BE2C (cell line): ENCODE measurements around the gene SLC4A2.
A peak's percentile ranks its signal among the peaks of the same experiment; 100 is the strongest.

Experiments
- DNase-seq: peaks from one replicate; pipeline ENCODE4 v3.0.0-alpha.2; 2020
- H3K27me3 ChIP-seq: fragments of 250-450 bp; sonication (Bioruptor Pico); 2 replicates; pipeline ENCODE4 v1.5.1; 2020; ENCODE audit warnings: mild to moderate bottlenecking
- H3K36me3 ChIP-seq: fragments of 250-450 bp; sonication (Bioruptor Pico); 2 replicates; pipeline ENCODE4 v1.5.1; 2020; ENCODE audit warnings: mild to moderate bottlenecking
- H3K4me1 ChIP-seq: fragments of 250-450 bp; sonication (Bioruptor Pico); 2 replicates; pipeline ENCODE4 v1.5.1; 2020
- H3K4me3 ChIP-seq: 2 replicates; pipeline ENCODE4 v1.5.1; 2011; ENCODE audit warnings: low read depth, low read length
- H3K9me3 ChIP-seq: fragments of 250-450 bp; sonication (Bioruptor Pico); 2 replicates; pipeline ENCODE4 v1.5.1; 2020
- CTCF ChIP-seq: IDR thresholded peaks from 2 replicates; pipeline ENCODE4 v1.5.1; 2012; ENCODE audit warnings: mild to moderate bottlenecking, low read depth, low read length

SLC4A2 gene

DNA sequence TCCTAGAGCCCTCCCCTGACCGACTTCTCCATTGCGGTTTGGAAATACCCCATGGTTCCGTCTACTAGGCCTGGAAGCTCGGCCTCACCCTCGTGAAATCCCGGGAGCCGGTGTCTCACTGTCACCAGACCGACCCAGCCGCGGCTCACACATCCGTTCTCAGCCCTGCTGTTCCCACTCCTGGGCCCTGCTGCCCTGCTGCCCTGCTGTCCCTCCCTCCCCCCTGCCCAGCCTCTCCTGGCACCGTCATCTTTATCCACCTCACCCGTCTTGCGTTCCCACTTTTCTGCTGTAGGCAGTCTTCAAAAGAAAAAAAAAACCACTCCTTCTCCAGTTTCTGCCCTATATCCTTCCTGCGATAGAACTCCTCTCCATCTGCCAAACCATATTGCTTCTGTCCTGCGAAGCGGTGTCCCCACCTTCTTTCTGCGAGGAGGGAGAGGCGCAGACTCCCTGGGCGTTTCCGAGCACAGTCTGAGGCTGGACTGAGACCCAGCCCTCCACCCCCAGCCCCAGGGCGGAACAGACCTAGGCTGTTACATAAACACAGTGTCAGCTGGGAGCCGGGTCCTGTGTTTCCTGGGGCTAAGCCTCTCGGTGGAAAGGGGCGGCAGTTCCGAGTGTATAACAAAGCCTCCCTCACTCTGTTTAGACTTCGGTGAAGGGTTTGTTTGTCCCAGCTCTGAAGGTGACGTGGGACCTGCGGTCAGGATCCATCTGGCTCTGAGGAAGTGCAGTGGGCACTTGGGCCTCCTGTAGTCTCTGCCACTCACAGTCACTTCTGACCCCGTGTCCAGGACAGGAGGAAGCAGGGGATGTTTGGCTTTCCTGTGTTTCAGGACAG lies 29.7 kb downstream of the SLC4A2 start:
- Histone ChIP-seq H3K36me3 (peaks cover 44% of the 10 kb centered on the region), H3K4me3 (peak overlapping the region; percentile 94), H3K9me3 (no peaks in the 10 kb centered on the region), H3K27me3 (no peaks in the 10 kb centered on the region), H3K4me1 (peaks cover 18% of the 10 kb centered on the region)
- TF ChIP-seq CTCF, result no peak
- peak; percentile 74 for DNase-seq

- Histone ChIP-seq H3K27me3 (no peaks in the 10 kb centered on the region), H3K9me3 (no peaks in the 10 kb centered on the region), H3K4me3 (no peak overlapping the region), H3K4me1 (peaks cover 14% of the 10 kb centered on the region), H3K36me3 (peaks cover 44% of the 10 kb centered on the region)
- DNase-seq, result no peak
- TF ChIP-seq CTCF, result no peak
These were observed 30.7 kb downstream of the SLC4A2 start for GRCh38 chr7:151089893-151090730.

DNA sequence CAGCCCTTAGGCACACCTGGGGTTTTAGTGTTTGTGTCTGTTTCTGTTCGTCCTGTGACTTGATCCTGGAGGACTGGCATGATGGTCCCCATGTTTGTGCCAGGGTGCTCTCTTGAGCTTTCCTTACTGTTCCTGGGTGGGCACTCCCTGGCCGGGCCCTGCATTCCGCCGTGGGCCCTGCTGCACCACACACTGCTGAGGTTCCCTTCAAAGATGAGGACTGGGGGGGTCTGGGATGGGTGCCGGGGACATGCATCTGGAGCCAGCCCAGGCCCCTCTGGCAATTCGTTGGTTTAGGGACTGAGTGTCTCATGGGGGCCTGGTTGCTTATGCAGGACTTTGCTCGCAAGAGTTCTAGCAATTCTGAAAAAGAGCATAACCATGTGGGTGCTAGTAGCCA lies 31.6 kb downstream of the SLC4A2 start:
- no peak for DNase-seq
- H3K36me3 ChIP-seq, result peaks cover 47% of the 10 kb centered on the region
- no peak overlapping the region for H3K4me3 ChIP-seq
- TF ChIP-seq CTCF, result no peak
- H3K27me3 ChIP-seq, result no peaks in the 10 kb centered on the region
- H3K9me3 ChIP-seq, result no peaks in the 10 kb centered on the region
- peaks cover 6% of the 10 kb centered on the region for H3K4me1 ChIP-seq

DNA sequence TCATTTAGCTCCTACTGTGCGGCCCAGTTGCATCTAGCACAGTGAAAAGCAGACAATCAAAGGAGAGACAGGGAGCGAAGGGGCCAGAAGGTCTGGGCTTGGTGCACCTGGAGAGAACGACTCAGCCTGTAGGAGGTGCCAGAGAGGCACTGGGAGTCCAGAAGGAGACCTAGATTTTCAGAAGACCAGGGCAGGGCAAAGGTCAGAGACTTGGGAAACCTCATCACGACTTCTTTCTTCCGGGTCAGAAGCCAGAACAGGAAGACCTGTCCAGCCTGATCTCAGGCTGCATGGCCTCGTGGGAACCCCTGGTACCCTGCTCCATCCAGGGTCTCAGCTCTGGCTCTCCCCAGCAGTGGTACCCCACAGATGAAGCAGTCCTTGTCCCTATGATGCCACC lies 32.0 kb downstream of the SLC4A2 start:
- Histone ChIP-seq H3K27me3 (no peaks in the 10 kb centered on the region), H3K4me1 (peaks cover 6% of the 10 kb centered on the region), H3K4me3 (no peak overlapping the region), H3K9me3 (no peaks in the 10 kb centered on the region), H3K36me3 (peaks cover 50% of the 10 kb centered on the region)
- TF ChIP-seq CTCF, result peak; percentile 76
- DNase-seq, result peak; percentile 52

- no peak overlapping the region for H3K4me3 ChIP-seq
These were observed 32.6 kb downstream of the SLC4A2 start for GRCh38 chr7:151091988-151092387.

More at GRCh38 chr7:151091988-151092387, 32.6 kb downstream of the SLC4A2 start:
- H3K36me3 ChIP-seq, result peaks cover 54% of the 10 kb centered on the region
- no peaks in the 10 kb centered on the region for H3K27me3 ChIP-seq
- H3K9me3 ChIP-seq, result no peaks in the 10 kb centered on the region
- H3K4me1 ChIP-seq, result peaks cover 6% of the 10 kb centered on the region
- TF ChIP-seq CTCF, result no peak
- no peak for DNase-seq
